ENCODE measurements around the gene CRTC3.
"Not testable (repeated sequence)": the region's sequence is repeated elsewhere in the genome, so short reads cannot be mapped to it uniquely, and the experiment has no call there.

CRTC3 gene

DNA sequence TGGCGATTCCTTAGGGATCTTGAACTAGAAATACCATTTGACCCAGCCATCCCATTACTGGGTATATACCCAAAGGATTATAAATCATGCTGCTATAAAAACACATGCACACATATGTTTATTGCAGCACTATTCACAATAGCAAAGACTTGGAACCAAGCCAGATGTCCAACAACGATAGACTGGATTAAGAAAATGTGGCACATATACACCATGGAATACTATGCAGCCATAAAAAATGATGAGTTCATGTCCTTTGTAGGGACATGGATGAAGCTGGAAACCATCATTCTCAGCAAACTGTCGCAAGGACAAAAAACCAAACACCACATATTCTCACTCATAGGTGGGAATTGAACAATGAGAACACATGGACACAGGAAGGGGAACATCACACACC, 107.3 kb downstream of the CRTC3 start:
- DNase-seq: not testable (repeated sequence)

DNA sequence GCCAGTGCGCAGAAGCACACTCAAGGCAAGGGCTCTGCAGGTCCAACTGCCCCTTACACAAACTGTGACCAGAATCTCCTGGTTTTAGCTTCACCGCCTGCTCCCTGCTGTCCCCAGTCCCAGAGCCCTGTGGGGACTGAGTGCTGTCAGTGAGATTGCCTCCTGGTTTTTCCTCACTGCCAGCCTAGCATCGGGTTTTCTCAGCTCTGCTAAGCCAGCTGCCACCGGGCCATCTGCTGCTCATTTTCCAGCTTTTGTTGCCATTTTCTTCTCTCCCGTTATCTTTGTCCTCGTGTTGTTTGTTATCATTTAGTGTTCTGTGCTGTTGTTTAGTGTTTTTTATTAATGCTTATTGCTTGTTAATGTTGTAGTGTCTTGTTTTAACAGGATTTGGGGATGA, 108.0 kb downstream of the CRTC3 start:
- DNase-seq: peak; percentile 68

DNA sequence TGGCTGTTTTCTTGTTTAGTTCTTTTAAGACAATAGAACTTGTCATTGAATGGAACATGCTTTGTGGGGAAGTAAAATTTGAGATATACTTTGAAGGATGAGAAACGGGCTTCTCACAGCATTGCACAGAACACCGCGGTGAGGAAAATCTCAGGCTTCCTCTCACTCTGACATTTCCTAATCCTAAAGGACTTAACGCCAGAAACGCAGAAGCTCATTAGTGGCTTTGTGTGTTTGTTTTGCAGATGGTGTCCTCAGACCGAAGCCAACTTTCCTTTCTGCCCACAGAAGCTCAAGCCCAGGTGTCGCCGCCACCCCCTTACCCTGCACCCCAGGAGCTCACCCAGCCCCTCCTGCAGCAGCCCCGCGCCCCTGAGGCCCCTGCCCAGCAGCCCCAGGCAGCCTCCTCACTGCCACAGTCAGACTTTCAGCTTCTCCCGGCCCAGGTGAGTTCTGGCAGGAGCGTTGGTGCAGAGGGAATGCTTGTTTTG, 108.5 kb downstream of the CRTC3 start:
- DNase-seq: peak; percentile 45

DNA sequence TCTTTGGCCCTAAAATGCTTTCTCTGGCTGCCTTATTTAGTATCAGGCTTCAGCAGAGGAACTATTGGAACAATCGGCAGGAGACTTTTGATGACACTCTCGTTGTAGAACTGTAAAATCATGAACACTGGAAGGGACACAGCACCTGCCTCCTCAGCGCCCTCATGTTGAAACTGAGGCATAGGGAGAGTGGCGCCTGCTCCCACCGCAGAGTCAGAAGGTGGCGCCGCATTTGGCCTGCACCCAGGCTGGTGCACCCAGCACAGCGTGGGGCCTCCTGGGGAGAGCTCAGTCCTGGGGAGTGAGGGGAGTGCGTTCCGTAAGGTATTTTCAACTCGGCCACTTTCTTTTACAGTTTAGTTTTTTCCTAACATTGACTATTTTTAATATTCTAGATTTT, 109.2 kb downstream of the CRTC3 start:
- no peak for DNase-seq

DNA sequence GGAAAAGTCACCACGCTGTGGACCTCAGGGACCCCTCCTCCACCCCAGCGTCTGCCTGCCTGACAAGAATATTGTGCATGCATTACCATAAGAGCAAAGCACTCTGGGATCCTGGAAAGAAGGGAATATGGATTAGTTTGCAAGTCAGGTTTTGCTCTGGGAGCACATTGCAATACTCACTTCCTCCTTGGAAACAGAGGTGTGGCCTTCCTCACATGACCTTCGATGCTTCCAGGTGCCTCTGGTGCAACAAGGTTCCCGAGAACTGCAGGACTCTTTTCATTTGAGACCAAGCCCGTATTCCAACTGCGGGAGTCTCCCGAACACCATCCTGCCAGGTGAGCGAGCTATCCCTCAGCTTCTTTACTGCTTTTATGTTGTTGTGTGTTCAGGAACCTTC, 111.1 kb downstream of the CRTC3 start:
- DNase-seq: no peak

DNA sequence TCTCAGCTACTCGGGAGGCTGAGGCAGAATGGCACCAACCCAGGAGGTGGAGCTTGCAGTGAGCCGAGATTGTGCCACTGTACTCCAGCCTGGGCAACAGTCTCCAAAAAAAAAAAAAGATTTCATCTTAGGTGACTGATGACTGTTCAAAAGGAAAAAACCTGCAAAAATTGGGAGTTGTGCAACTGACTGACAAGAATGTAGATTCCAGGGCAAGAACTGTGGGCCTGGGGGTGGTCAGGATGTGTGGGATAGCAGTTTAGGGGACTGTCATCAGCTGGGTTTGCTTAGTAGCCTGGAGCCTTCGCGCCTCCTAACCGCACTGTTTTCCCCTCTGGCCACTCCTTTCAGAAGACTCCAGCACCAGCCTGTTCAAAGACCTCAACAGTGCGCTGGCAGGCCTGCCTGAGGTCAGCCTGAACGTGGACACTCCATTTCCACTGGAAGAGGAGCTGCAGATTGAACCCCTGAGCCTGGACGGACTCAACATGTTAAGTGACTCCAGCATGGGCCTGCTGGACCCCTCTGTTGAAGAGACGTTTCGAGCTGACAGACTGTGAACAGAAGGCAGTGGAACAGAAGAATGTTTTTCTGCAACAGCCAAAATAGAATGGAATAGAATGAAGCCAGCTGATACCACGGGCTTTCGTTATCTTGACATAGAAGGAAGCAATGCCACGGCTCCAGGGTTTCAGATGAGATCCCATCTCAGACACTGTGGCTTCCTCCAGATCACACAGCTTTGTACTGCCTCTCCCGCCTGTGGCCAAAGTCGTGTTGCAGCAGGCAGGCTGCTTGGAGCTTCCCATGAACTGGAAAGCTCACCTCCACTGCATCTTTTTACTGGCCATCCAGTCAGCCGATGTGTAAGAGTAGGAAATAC, 112.1 kb downstream of the CRTC3 start:
- DNase-seq: no peak

DNA sequence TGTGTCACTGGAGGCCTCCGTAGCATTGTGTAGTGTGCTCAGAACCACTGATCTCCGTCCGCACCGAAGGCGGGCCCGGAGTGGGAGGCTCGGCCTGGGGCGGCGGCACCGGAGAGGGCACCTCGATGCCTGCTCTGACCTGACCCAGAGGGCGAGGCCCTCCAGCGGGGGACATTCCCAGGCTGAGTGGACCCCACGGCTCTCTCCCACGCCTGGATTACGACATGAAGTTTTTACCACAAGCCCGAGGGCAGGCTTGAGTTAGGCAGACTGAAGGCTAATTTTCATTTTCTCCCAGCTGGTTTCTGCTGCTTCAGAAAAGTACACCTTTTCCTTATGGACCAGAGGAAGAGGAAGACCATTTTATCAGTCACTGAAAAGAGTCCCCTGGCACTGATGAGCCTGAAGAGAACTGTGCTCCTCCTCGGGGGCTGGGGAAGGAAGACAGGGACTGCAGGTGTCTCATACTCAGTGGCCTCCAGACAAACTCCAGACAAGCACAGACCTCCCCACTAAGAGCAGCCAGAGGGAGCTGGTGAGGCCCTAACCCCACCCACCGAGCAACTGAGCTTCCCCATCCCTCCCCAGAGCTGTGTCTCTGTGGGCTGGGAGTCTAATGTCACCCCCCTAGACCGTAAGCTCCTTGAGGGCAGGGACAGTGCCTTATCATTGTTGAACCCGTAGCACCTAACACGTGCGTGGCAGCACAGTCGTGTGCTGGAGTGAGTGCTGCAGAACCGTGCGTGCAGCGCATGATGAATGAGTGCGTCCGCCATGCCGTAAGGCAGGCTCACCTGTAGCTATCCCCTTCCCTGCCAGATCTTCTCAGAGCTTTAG, 113.0 kb downstream of the CRTC3 start:
- no peak for DNase-seq

DNA sequence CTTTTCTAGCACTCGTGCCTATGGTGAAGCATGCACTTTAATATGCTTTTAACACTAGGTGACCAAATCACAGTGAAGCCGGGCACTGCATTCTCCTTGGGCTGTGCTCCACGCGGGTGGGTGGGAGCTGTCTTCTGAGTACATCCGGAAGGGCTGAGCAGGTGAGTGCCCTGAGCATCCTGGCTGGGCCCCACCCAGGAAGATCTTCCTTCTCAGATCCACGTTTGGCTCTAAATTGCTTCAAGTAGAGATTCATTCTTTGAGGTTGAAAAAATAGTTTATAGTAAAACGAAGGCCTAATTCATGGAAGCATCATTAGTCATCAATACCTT, 113.5 kb downstream of the CRTC3 start:
- DNase-seq: no peak

DNA sequence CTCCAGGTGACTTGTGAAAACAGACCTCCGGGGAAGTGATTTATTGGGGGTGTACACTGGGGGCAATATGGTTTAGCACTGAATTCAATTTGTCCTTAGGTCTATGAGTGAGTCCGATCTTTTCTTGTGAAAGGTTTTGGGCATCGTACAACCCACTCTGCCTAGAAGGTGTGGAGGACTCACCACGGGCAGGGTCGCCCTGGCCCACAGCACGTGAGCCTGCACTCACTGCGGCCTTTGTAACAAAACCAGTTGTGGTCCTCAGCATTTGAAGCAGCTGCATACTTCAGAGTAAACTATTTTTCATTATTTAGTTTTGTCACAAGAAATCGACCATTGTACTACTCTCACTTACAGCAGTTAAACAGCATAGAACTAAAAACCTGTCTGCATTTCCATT, 114.8 kb downstream of the CRTC3 start:
- DNase-seq: no peak

DNA sequence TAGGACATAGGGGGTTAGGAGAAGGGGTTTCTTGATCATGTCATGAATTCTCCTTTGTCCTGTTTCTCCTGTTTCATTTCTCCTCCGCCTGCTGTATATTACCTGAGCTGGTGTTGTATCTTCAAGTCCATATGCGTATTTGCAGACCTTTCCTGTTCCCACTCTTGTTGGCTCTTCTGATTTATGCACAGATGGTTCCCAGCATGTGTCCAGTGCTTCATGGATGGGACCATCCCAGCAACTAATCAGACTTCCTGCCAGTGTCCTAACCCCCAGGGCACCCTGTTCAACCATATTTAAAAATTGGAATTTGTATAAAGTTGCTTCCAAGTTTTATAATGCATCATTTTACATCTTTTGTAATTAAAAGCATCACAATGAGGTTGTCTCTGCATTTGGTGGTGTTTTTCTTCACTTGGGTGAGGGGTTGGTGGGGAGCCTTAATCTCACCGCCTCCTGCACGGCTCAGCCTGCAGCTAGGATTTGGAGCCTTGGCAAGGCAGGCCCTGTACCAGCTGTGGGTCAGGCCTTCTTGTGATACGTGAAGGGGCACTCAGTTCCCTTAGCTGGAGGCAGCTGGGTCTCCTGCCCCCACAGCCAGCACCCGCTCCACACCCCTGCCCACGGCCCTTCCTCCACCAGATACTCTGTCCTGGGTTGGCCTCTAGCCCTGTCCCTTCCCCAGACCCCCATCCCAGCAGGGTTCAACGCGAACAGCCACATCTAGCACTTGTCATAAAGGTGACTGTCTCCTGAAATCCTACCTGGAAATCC, 115.4 kb downstream of the CRTC3 start:
- DNase-seq: no peak

DNA sequence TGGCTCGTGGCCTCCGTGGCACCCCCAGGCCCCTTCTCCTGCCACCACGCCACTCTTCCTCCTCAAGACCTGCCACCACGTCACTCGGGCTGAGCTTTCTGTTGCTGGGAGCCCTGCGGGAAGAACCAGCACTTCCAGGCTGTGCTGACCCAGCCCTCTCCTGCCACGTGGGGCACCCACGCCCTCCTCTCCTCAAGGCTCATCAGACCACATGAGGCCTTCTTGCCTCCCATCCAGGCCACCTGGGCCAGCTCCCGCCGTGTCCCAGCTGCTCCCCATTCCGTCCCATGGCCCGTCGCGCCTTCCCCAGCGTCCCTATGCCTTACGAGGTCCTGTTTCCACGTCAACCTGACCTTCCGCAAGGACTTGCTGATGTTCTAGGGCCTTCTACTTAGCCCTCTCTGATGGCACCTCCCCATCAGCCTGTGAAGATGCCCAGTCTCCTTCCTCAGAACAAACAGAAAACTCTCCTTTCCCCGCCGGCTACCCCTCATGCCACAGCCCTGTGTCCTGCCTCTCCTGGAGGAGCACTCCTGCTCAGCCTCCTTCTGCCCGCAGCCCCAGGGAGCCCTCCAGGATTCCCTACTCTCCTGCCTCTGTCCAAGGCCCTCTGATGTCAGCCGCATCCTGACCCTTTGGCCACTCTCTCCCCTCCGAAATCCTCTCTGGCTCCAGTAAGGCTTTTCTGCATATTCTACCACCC, 116.3 kb downstream of the CRTC3 start:
- DNase-seq: no peak

DNA sequence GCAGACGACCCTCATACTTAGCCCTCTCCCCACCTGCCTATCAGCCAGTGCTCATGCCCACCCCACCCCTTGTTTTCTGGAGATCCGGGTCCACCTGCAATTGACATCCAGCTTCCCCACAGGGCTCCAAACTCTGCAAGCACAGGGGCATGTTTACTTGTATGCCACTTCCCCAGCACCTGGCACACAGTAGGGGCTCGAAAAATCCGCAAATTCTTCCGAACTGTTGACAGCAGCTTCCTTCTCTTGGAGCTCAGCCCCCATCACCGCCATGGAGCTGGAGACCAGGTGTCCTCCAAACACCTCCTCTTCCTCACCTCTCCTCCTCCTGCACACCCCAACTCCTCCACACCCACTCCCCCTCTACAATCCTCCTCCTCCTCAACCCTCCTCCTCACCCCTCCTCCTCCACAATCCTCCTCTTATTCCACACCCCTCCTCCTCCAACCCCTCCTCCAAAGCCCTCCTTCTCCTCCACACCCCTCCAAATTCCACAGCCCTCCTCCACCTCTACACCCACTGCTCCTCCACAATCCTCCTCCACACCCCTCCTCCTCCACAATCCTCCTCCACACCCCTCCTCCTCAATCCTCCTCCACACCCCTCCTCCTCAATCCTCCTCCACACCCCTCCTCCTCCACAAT, 117.1 kb downstream of the CRTC3 start:
- no peak for DNase-seq

DNA sequence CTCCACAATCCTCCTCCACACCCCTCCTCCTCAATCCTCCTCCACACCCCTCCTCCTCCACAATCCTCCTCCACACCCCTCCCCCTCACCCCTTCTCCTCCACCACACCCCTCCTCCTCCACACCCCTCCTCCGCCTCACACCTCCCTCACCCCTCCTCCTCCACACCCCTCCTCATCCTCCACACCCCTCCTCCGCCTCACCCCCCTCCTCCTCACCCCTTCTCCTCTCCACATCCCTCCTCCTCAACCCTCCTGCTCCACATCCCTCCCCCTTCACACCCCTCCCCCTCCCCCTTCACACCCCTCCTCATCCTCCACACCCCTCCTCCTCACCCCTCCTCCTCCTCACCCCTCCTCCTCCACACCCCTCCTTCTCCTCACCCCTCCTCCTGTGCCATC, 117.6 kb downstream of the CRTC3 start:
- DNase-seq: no peak

DNA sequence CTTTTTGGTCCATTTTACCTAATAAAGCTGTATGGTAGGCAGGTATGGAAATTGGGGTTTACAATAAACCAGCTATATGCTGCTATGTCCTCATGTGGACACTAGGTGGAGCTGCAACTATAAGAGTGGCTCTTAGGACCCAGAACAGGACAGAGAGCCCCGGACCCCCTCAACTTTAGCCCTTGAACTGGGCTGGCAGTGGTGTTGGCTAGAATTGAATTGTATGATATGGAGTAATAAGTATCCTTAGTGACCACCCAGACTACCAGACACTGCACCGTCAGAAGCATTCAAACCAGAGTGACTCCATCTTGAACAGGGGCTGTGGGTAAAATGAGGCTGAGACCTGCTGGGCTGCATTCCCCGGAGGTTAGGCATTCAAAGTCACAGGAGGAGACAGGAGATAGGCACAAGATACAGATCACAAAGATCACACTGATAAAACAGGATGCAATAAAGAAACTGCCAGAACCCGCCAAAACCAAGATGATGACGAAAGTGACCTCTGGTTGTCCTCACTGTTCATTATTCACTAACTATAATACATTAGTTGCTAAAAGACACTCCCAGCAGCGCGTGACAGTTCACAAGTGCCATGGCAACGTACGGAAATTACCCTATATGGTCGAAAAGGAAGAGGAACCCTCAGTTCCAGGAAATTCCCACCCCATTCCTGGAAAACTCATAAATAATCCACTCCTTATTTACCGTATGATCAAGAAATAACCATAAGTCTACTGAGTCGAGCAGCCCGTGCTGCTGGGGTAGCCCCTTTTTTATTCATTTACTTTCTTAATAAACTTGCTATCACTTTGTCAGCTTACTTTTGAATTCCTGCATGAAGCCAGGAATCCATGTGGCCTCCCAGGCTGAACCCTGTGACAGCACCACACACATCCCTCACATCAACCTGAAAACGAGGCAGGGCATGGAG, 118.7 kb downstream of the CRTC3 start:
- DNase-seq: peak; percentile 90

DNA sequence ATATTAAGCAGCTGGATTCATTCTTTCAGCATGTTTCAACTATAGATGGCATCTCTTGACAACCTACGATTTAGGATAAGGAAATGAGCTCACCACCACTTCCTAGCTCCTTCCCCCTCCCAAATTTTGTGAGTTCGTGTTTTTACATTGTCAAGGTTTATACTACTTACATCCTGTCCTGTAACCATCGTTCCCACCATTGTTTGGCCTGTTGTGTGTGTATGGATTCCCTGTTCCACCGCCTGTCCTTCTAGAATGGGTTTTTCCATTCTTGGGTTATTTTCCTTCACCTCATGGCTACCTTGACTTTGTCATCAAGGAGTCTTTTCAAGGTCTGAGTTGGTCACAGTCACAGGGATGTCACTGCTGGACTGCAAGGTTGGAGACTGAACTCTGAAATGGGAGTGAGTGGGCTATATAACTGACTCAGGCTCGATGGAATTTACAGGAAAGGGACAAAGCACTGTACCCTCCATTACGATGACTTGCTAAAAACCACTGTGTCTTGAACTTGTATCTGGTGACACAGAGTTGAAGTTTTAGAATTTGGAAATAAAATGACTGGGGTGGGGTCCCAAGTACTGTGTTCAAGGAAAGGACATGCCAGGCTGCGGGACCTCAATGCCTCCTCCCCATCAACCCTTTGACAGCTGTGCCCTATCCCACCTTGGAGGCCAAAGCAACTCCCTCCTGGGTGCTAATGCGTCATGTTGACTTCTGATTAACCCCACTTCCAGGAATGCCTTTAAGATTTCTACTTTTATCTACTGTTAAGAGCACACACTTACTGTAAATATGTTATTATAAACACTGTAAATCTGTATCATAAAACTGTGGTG, 120.6 kb downstream of the CRTC3 start:
- no peak for DNase-seq

DNA sequence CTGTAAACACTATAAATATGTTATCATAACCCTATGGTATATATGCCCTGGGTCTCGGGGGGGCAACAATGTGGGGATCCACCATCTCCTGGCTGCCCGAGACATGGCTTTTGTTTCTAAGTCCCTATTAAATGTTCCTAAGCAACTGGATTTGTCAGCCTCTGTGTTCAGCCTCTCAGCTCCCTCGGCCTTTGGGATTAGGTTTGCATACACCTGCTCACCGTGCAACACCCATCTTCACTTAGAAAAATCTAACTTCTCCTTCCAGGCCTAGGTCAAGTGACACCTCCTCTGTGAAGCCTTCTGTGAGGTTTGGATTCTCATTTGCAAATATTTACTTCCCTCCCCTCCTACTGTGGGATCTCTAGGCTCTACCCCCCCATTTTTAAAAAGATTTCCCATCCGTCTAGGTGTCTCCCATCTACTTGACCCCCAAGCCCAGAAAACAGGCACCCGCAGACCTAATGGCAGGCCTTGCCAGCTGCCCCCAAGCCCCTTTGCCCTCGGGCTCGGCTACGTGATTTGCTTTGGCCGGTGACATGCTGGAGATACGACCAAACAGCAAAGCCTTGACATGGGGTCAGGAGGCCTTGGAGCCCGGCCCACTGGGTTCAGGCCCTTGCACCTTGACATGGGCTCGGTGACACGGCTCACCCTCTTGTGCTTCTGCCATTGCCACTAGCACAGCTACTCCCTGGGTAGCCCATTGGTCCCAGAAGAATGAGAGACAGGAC, 121.4 kb downstream of the CRTC3 start:
- no peak for DNase-seq

DNA sequence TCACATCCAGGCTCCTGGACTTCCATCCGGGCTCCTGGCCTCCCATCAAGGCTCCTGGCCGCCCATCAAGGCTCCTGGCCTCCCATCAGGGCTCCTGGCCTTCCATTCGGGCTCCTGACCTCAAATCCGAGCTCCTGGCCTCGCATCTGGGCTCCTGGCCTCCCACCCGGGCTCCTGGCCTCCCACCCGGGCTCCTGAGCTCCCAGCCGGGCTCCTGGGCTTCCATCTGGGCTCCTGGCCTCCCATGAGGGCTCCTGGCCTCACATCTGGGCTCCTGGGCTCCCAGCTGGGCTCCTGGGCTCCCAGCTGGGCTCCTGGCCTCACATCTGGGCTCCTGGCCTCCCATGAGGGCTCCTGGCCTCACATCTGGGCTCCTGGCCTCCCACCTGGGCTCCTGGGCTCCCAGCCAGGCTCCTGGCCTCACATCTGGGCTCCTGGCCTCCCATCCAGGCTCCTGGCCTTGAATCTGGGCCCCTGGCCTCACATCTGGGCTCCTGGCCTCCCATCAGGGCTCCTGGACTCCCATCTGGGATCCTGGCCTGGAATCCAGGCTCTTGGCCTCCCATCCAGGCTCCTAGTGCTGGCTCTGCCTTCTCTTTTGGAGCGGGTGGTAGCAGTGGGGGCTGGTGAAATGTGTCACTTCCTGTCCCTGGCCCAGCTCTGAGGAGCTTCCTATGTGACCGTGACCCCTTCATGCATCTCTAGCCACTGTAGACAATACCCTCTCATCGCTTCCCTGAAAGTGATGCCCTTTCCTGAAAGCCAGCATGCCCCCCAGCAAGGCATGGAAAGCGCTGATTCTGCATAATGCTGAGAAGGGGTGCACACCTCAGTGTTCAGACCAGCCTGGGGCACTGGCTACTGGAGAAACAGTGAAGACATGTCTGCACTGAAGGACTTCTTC, 124.8 kb downstream of the CRTC3 start:
- DNase-seq: no peak

DNA sequence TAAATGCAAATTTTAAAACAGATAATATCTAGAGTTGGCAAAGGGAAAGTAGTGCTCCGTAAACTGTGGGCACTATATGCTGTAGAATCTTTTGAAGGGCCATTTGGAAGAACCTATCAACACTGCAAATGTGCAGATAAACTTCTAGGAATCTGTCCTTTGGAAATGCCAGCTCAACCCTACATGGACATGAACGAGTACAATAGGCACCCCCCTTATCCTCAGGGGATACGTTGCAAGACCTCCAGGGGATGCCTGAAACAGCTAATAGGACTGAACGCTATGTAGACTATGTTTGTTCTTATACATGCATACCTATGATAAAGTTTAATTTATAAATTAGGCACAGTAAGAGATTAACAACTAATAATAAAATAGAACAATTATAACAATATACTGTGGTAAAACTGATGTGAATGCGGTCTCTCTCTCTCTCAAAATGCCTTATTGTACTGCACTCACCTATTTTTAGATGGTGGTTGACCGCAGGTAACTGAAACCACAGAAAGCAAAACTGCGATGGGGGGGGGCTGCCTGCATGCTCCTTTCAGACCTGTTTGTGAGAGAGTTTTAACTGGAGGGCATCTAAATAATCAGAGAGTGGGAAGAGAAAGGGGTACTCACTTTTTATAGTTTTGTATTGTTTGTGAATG, 127.9 kb downstream of the CRTC3 start:
- DNase-seq: not testable (repeated sequence)

Data from eye (tissue), 1 donor.